Stimulated activated CD4-positive, alpha-beta T cell treated with anti-CD3 and anti-CD28 coated beads, Interleukin-1b, Interleukin-23, amount 100 ng/mL, for 48 hours (primary cell): ENCODE results near the gene PPP5C.
"Not testable (repeated sequence)": the region's sequence is repeated elsewhere in the genome, so short reads cannot be mapped to it uniquely, and the experiment has no call there.

Experiments used
- DNase-seq: peaks from one replicate; pipeline ENCODE4 v3.0.0-alpha.2; 2020

The PPP5C gene

DNA sequence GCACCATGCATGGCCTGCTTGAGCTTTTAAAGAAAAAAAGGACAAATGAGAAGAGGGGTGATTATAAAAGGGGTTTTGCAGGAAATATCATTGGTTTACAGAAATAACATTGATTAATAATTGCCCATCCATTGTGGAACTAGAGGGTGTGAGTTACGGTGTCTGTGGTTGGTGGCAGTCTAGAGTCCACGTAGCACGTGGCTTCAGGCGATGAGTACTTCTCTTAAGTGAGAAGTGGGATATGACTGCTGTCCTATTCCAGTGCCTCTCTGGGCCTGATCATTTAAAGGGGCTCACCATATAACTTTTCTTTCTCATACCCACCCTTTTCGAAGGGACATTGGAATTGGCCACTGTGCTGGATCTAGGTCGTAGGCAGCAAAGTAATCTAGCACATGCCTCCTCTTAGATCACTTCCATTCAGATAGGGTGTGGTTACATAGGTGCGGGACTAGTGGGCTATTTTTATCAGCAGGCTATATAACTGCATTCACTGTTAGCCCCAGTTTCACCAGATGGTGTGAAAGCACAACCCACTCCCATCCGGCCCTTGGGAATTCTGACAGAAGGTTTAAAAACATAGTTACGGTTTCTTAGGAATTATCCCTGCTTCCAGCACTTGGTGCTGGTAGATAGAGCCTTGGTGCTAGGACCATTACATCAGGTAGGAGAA, 19.9 kb downstream of the PPP5C start:
- DNase-seq: no peak

DNA sequence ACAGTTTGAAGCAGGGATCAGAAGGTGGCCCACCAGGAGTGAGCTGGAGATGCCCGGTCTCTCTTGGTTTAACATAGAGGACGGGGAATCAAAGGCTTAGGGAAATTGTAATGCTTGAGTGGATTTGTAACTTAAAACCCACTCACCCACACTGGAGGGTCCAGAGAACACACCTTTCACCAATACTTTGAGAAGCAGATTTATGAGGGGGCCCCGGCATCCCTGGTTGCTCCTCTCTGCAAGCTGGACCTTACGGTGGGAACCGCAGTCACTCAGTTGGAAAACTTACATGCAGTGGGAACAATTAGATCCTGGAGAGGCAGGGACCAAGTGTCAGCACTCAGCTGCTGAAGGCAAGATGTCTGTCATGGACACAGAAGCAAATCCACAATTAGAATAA, 20.5 kb downstream of the PPP5C start:
- DNase-seq: no peak

DNA sequence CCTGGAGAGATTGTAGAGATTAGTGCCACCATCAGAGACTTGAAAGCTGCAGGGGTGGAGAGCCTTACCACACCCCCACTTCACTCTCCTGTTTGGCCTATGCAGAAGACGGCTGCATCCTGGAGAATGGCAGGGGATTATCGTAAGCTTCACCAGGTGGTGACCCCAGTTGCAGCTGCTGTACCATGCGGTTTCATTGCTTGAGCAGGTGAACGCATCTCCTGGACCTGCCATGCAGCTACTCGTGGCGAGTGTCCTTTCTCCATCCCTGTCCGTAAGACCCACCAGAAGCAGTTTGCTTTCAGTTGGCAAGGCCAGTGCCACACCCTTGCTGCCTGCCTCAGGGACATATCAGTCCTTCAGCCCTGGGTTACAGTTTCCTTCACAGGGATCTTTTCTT, 21.2 kb downstream of the PPP5C start:
- DNase-seq: no peak

DNA sequence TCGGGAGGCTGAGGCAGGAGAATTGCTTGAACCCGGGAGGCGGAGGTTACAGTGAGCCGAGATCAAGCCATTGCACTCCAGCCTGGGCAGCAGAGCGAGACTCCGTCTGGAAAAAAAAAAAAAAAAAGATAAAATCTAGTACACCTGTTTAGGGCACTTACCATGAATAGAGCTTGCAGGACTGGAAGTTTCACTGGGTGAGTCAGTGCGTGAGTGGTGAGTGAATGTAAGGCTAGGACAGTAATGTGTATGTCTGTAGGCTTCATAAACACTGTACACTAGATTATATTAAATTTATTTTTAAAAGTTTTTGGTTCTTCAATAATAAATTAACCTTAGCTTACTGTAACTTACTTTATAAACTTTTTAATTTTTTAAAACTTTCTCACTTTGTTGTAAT, 22.9 kb downstream of the PPP5C start:
- no peak for DNase-seq

DNA sequence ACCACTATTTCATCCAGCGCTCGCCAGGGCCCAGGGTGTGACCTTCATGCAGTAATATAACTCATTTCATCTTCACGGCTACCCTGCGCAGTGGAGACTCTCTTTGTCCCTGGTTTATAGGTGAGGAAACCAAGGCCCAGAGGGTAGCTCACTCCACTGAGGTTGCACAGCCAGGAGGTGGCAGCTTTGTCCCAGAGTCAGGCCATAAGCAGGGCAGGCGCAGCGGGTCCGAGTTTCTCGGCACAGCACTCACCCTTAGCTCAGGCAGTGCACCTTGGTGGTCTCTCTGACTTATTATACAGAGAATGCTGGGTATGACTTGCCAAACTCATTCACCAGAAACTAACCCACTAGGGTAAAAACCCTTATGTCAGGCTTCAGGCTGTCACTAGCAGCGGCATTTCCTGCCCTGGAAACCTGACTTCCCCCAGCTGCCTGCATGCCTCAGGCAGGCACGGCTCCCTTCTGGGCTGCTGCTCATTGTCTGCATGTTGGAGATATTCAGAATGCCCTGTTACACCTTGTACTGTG, 24.5 kb downstream of the PPP5C start:
- DNase-seq: no peak

DNA sequence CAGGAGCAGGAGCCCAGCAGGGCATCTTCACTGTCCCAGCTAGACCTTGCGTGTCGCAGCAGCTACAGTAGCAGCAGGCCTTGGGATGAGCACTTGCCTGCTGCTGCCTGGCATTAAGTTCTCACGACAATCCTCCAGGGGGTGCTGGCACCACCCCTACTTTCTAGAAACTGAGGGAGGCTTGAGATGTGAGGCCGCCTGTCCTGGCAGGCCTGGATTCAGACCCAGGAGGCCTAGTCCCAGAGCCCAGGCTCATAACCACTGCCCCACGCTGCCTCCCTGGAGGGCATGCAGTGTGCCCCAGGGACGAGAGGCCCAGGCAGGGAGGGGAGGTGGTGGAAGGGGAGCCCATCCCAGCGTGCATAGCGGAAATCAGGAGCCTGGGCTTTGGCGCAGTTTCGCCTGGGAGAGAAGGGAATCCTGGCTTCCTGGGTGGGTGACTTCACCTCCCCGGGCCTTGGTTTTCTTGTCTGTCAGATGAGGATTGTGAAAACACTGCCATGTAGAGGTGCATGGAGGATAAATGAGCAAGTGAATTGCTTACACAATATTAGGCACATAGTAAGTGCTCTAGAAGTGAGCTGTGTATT, 26.1 kb downstream of the PPP5C start:
- no peak for DNase-seq

DNA sequence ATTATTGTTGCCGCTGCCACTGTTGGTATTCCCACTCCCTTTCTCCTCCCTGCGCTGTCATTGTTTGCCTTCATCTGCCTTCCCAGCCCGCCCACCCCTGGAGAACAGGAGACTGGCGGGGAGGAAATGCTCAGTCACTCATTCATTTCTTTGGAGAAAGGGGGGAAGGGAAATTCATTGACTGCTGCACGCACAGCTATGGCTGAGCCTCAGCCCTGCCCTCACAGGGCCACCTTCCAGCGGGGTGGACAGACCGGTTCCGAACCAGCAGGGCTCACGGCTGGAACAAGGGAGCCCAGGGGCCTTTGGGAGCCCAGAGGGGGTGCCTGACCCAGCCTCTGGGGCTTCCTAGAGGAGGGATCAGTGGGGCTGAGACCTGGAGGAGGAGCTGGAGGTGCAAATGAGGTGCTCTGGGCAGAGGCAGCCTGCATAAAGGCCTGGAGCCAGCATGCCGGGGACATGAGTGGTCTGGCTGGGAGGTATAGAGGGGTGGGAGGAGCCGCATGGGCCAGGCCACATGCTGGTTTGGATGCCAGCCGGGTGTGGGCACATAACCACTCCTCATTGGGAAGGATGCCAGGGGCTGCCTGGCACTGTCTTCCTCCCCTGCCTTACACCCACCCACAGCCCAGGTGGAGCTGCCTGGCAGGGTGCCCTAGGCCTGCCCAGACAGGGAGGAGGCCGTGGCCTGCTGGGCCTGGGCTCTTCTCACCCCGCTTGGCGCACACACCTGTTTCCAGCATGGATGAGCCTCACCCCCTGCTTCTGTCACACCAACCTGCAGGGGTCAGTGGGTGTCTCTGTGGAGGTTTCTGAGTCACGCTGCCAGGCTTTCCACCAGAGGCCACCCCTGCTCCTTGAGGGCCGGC, 26.8 kb downstream of the PPP5C start:
- DNase-seq: no peak

DNA sequence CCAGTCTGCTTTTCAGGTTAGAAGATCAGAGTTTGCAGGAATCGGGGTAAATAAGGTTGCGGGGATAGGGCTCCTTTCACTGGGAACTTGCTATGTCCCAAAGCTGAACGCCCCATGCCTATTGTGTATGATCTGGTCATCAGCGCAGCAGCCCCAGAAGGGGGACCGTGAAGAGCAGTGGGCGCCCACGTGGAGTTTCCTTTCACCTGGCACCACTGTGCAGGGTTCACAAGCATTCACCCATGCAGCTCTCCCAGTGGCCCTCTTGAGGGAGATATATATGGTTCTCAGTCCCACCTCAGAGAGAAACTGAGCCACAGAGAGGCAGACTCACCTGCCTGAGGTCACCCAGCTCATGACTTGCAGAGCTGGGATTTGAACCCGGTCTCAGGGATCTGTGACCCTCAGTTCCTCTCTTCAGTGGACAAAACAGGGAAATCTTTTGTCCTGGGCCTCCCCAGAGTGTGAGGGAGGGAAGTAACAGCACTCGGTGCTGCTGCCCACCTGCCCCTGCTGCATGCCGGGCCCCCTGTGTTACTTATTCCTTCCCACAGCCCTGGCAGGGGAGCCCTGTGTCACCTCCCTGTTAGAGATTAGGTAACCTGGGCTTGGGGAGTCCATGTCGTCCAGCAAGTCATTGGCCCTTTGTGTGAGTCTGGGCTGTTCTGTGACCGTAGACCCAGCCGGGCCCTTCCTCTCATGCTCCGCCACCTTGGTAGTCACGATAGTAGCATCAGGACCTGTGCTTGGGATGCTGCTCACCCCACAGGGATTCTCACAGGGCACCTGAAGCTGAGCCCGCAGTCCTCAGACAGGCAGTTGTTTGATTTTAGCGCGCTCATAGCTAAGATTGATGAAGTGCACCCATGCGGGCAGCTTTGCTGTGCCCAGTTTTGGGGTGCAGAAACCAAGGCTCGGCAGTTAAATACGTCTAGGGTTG, 27.9 kb downstream of the PPP5C start:
- no peak for DNase-seq

DNA sequence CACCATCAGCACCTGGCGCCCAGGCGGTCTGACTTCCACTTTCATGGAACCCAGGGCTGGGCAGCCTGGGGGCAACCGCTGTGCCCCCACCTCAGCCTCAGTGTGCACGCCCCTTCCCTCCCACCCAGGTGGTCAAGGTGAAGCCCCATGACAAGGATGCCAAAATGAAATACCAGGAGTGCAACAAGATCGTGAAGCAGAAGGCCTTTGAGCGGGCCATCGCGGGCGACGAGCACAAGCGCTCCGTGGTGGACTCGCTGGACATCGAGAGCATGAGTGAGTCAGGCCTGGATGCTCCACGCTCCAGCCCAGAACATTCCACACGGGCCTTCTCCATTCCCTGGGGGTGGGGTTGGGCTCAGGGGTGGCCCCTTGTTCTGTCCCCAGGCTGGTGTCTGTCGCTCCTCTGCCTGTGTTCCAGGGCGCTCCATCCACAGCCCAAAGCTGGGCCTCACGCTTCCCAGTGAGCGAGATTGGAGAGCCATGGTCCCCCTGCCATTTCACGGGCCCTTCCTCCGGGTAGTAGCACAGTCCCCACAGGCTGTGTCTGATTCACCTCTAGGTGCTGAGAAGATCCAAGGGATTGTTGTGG, 28.7 kb downstream of the PPP5C start:
- not testable (repeated sequence) for DNase-seq

DNA sequence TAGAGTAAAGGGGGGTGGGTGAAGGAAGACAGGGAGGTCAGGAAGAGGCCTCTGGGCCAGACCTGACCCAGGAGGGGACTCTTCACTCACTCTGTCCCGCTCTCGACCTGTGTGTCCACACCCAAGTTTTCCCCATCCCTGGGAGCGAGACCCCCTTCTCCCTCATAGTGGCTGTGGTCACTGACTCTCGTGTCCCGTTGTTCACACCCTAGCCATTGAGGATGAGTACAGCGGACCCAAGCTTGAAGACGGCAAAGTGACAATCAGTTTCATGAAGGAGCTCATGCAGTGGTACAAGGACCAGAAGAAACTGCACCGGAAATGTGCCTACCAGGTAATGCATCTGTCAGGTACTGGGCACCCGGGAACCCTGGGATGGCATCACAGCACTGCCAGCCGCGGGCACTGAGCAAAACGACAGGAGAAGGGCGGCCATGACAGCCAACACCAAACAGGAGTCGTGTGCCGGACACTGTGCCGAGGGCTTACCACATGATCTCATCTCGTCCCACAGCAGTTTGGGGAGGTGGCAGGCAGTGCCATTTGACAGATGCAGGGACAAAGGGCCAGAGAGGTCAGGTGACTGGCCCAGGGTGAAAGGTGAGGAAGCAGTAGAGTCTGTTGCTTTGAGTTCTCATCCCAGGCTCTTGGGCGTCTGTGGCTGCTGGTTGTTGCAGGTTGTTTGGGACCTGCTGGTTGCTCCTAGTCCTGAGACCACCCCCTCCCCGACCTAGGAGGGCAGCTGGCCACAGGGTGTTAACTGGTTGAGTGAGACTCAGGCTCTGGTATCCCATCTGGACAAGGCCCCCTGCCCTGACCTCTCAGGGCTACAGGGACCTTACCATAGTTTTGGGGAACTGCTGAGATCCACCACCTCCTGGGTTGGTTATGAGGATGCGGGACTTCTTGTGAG, 29.6 kb downstream of the PPP5C start:
- no peak for DNase-seq

DNA sequence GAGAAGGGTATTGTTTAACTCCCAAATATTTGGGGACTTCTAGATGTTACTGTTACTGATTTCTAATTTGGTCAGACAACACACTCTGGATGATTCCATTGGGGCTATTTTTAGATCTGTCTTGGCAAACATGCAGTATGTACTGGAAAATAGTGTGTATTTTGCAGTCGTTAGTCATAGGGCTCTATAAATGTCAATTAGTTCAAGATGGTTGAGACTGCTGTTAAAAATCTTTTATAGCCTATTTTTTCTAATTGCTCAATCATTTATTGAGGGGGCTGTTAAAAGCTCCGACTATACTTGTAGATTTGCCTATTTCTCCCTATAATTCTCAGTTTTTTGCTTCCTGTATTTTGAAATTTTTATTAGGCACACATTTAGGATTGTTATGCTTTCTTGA, 31.4 kb downstream of the PPP5C start:
- DNase-seq: no peak

DNA sequence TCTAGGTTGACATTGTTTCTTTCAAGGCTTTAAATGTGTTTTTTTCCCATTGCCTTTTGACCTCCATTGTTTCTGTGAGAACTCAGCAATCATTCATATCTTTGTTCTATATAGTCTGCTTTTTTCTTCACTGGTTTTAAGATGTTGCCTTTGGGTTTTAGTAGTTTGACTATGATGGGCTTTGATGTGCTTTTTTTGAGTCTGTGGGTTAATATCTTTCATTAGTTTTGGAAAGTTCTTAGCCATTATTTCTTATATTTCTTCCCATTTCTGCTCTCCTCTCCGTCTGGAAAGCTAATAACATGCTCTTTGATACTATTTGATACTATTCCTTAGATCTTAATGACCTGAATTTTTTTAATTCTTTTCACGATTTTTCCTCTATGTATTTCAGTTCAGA, 33.8 kb downstream of the PPP5C start:
- no peak for DNase-seq

DNA sequence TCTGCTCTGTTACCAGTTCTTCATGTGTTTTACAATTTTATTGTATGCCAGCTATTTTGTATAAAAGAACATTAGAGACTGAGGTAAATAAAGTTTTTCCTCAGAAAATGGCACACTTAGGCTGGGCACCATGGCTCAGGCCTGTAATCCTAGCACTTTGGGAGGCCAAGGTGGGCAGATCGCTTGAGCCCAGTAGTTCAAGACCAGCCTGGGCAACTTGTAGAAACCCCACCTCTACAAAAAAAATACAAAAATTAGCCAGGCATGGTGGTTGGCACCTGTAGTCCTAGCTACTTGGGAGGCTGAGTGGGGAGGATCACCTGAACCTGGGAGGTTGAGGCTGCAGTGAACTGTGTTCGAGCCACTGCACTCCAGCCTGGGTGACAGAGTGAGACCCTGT, 34.5 kb downstream of the PPP5C start:
- no peak for DNase-seq

DNA sequence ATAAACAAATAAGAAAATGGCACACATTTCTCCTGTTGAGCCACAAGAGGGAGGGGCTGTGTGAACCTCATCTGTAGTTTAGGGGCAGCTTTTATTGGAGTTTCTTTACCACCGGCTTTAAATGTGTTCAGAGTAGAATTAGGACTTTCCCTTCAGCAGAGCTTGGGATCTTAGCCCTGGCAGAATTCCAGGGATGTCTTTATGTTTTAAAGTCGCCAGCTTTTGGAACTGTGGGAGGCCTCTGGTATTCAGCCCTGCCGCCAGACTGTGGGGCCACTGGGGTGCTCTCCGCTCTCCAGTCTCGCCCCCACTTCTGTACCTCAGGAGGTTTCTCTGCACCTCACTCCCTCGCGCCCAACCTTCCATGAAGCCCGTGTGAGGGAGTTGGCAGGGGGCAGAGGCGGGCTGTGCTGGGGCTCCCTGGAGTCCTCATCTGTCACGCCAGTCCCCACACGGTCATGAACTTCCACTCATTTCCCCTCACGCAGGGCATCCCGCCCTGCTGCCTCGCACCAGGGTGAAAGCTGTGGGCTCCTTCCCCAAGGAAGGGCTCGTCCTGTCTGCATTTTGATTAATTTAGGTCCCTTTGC, 35.0 kb downstream of the PPP5C start:
- DNase-seq: no peak

DNA sequence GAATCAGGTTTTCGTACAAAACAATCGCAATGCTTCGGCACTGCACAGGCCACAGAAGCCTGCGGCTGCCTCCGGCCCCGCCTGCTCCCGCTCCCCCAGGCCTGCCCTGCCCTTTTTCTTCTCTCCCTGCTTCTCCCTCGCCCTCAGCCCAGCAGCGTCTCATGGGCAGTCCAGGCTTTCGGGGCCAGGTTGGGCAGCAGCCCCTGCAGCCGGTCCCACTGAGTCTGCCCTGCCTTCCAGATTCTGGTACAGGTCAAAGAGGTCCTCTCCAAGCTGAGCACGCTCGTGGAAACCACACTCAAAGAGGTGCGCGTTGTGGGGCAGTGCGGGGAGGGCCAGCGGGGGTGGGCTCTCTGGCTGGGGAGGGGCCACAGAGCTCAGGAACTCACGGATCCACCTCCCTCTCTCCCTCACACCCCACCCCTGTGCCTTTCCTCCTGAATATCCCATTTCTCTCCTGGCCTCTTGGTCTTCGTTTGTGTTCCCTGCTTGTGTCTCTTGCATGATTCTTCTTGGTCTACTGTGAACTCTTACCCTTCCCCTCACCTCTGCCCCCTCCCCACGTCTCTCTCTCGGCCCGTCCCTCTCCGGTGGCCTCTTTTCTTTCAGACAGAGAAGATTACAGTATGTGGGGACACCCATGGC, 36.4 kb downstream of the PPP5C start:
- DNase-seq: no peak

DNA sequence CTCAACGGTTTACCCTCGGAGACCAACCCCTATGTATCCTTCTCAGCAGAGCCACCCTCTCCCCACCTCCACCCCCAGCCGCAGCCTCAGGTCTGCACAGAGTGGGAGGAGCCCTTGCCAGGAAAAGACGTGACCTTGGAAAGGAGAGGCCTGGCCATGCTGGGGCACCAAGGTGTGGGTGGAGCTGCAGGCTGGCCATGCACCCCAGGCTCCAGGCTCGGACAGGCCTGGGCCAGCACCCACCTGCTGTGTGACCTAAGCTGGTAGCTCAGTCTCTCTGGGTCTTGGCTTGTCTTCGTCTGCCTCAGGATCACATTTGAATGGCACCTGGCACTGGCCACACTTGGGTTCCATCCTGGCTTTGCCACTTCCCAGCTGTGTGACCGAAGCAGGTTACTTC, 37.0 kb downstream of the PPP5C start:
- DNase-seq: no peak

DNA sequence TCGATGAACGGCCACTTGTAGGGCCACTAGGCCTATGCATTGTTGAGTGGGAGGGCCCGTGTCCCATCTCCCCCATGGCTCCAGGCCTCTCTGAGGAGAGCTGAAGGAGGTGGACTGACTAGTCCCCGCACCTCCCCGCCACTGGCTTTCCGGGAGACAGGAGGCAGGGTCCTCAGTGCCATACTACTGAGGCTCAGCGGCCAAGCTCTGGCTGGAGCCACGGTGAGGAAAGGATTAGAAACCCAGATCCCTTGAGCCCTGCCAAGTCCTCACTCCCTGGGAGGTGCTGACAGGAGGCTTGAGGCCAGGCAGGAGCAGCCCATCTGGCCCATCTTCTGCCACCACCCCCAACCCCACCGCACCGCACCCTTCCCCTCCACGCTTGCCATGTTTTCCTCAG, 37.5 kb downstream of the PPP5C start:
- DNase-seq: no peak

DNA sequence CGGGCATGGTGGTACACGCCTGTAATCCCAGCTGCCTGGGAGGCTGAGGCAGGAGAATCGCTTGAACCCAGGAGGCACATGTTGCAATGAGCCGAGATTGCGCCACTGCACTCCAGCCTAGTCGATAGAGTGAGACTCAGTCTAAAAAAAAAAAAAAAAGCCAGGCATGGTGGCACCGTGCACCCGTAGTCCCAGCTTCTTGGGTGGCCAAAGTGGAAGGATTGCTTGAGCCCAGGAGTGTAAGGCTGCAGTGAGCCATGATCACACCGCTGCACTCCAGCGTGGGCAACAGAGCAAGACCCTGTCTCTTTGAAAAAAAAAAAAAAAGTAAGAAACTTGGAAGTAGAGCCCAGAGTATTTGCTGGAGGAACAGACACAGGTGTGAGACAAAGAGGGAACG, 38.7 kb downstream of the PPP5C start:
- DNase-seq: no peak

DNA sequence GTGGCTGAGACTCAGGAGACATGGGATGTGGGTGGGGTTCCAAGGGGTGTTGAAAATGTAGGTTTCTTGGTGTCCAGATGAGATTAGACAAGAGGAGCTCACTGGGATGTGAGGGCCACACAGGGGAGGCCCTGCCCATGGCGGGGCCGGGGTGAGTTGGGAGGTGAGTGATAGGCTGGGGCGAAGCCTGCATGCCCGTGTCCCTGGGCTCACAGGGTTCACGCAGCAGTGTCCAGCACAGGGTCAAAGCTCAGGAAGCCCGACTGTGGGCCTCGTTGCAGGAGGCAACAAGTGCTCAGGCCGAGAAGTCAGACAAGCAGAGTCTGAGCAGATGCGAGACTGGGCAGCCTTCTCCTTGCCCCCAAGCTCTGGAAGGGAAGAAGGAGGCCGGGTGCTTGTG, 39.3 kb downstream of the PPP5C start:
- DNase-seq: no peak

DNA sequence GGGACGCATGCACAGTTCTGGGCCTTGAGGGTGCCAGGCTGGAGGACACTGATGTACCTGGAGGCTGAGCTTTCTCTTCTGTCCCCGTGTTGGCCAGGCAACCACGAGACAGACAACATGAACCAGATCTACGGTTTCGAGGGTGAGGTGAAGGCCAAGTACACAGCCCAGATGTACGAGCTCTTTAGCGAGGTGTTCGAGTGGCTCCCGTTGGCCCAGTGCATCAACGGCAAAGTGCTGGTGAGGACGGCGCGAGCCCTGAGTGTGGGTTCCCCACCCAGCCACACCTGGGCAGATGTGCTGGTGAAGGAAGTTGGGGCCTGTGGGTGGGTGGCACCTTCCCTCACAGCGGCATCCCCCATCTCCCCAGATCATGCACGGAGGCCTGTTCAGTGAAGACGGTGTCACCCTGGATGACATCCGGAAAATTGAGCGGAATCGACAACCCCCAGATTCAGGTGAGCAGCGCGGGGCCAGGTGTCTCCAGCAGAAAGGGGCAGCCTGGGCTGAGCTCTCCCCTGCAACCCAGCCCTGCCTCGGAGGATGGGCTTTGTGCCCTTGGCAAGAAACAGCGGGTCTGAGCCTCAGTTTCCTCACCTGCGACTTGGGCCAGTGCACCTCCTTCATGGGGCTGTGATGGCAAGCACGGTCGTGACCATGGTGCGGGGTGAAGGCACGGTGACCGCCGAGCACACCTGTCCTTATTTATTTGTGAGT, 40.3 kb downstream of the PPP5C start:
- DNase-seq: no peak
